HG03432 (cell line): ENCODE data around the gene C2orf74.

Source experiments
- ATAC-seq: cut with Tn5 transposase; IDR thresholded peaks from one replicate; pipeline ENCODE4 v1.9.1; 2021; ENCODE audit warnings: mild to moderate bottlenecking, moderate library complexity; ENCODE audit not compliant: unreplicated experiment

The C2orf74 gene

GRCh38 chr2:61210332-61210981 lies 48.5 kb downstream of the C2orf74 start:
- no peak for ATAC-seq

DNA sequence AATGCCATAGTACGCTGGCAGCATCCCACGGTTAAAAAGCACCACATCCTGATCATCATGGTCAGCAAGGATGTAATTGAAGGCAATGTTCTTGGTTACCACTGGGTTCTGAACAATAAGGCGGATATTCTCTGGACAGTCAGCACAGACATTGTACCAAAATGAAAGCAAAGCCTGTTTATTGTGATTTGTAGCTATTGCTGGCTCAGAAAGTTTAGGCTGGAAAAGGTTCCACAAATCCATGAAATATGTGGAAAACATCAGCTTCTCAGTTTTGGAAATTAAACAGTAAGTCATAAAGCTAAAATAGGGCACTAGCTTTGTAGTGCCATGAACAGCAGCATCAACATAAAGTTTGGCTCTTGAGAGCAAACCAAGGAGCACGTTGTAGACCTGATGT lies 52.2 kb downstream of the C2orf74 start:
- ATAC-seq: no peak
